ENCODE measurements around the gene UBE2M. TPM values are rescaled to one million over a fixed set of nuclear protein-coding genes. Genes with fewer than 3 reads are reported as not detected.
"Not testable (repeated sequence)": the region's sequence is repeated elsewhere in the genome, so short reads cannot be mapped to it uniquely, and the experiment has no call there.

Gene UBE2M
- total RNA-seq, 1 donor = 81.6 TPM

GRCh38 chr19:58582985-58583384 is 24.6 kb upstream of the UBE2M start:
- TF ChIP-seq, protein P1, sequence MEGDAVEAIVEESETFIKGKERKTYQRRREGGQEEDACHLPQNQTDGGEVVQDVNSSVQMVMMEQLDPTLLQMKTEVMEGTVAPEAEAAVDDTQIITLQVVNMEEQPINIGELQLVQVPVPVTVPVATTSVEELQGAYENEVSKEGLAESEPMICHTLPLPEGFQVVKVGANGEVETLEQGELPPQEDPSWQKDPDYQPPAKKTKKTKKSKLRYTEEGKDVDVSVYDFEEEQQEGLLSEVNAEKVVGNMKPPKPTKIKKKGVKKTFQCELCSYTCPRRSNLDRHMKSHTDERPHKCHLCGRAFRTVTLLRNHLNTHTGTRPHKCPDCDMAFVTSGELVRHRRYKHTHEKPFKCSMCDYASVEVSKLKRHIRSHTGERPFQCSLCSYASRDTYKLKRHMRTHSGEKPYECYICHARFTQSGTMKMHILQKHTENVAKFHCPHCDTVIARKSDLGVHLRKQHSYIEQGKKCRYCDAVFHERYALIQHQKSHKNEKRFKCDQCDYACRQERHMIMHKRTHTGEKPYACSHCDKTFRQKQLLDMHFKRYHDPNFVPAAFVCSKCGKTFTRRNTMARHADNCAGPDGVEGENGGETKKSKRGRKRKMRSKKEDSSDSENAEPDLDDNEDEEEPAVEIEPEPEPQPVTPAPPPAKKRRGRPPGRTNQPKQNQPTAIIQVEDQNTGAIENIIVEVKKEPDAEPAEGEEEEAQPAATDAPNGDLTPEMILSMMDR (IDR thresholded peaks at IDR 0.05; ENCODE audit: insufficient read depth, low read depth, low read length) = no peak
- no peak overlapping the region for H3K4me3 ChIP-seq (ENCODE audit: low read depth, low read length)
- no peak for DNase-seq (ENCODE audit: low read depth)

- TF ChIP-seq, protein P1 (IDR thresholded peaks at IDR 0.05; ENCODE audit: insufficient read depth, low read depth, low read length) = peak; percentile 99
Observed at GRCh38 chr19:58581227-58582141, 23.1 kb upstream of the UBE2M start.

DNA sequence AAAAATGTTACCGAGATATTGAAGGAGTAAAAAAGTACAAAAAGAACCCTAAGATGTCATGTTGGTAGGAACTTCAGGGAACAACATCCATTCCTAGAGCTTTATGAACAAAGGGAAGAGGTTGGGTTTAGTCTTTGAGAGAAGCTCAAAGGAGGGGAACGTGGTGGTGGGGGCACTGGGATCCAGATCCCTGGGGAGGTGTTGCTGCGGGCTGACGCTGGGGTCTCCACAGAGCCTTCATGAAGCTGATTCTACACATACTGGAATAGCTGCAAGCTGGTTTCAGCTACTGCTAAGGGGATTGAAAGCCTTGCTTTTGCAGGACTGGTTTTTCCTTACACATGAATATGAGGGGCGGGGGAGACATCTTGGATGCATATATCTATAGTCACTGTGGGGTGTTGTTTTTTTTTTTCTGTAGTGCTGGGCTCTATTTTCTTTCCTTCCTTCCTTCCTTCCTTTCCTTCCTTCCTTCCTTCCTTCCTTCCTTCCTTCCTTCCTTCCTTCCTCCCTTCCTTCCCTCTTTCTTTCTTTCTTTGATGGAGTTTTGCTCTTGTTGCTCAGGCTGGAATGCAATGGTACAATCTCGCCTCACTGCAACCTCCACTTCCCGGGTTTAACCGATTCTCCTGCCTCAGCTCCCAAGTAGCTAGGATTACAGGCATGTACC is 21.2 kb upstream of the UBE2M start:
- no peak overlapping the region for H3K4me3 ChIP-seq (ENCODE audit: low read depth, low read length)
- TF ChIP-seq, protein P1 (IDR thresholded peaks at IDR 0.05; ENCODE audit: insufficient read depth, low read depth, low read length) = no peak
- DNase-seq (ENCODE audit: low read depth) = no peak

More at GRCh38 chr19:58581227-58582141, 23.1 kb upstream of the UBE2M start:
- H3K4me3 ChIP-seq (ENCODE audit: low read depth, low read length) = no peak overlapping the region
- DNase-seq (ENCODE audit: low read depth) = peak; percentile 96

GRCh38 chr19:58578012-58578925 is 19.9 kb upstream of the UBE2M start:
- TF ChIP-seq, protein P1 (IDR thresholded peaks at IDR 0.05; ENCODE audit: insufficient read depth, low read depth, low read length) = no peak
- no peak for DNase-seq (ENCODE audit: low read depth)
- H3K4me3 ChIP-seq (ENCODE audit: low read depth, low read length) = no peak overlapping the region

GRCh38 chr19:58577581-58577980 is 19.2 kb upstream of the UBE2M start:
- H3K4me3 ChIP-seq (ENCODE audit: low read depth, low read length); DNase-seq (ENCODE audit: low read depth): not testable (repeated sequence)

GRCh38 chr19:58575183-58576041 is 17.0 kb upstream of the UBE2M start:
- peak; percentile 90 for DNase-seq (ENCODE audit: low read depth)
- TF ChIP-seq, protein P1 (IDR thresholded peaks at IDR 0.05; ENCODE audit: insufficient read depth, low read depth, low read length) = no peak
- H3K4me3 ChIP-seq (ENCODE audit: low read depth, low read length) = peak overlapping the region; percentile 85
